GM21526 (cell line): ENCODE data around the gene HHATL.

Experiments used
- ATAC-seq: cut with Tn5 transposase; IDR thresholded peaks from one replicate; pipeline ENCODE4 v1.9.1; 2021; ENCODE audit warnings: moderate library complexity; ENCODE audit not compliant: unreplicated experiment, low FRiP score

HHATL gene

DNA sequence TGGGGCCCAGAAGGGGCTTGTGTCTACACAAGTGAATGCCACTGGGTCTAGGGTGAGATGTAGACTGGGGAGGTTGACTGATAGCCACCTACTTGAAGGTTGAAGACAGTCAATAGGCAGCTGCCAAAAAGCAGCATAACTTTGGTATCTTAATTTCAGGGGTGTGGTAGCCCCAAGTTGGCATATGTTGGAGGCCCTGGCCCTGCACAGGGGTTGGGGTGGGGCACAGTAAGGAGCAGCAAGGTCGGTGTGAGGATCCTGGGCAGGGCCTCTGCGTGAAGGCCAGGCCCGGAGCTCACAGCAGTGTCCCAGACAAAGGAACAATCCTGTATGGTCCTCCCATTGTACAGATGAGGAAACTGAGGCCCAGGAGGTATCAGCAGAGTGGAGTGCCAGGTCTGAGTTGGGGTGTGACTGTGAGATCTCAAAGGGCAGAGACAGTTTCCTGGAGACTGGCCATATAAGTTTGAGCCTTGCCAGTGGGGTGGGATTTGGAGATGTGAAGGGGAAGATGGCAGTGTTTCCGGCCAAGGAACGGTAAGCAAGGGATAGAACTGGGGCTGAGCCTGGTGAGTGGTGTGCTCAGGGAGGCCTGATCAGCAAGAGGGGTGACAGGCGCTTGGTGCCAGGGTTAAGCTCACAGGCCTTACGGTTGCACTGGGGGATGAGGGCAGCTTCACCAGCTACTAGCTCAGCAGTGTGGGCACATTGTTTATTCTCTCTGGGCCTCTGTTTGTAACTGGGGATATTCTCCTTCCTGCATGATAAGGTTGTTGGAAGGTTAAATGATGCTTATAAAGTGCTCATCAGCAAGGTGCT, 15.6 kb downstream of the HHATL start:
- ATAC-seq = no peak

DNA sequence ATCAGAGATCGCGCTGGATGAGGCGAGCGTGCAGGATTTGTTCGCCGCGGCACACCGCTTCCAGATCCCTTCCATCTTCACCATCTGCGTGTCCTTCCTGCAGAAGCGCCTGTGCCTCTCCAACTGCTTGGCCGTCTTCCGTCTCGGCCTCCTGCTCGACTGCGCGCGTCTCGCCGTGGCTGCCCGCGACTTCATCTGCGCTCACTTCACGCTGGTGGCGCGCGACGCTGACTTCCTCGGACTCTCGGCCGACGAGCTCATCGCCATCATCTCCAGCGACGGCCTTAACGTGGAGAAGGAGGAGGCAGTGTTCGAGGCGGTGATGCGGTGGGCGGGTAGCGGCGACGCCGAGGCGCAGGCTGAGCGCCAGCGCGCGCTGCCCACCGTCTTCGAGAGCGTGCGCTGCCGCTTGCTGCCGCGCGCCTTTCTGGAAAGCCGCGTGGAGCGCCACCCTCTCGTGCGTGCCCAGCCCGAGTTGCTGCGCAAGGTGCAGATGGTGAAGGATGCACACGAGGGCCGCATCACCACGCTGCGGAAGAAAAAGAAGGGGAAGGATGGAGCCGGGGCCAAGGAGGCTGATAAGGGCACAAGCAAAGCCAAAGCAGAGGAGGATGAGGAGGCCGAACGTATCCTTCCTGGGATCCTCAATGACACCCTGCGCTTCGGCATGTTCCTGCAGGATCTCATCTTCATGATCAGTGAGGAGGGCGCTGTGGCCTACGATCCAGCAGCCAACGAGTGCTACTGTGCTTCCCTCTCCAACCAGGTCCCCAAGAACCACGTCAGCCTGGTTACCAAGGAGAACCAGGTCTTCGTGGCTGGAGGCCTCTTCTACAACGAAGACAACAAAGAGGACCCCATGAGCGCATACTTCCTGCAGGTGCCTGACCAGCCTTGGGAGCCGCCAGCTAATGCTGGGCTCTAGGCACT, 16.4 kb downstream of the HHATL start:
- no peak for ATAC-seq

DNA sequence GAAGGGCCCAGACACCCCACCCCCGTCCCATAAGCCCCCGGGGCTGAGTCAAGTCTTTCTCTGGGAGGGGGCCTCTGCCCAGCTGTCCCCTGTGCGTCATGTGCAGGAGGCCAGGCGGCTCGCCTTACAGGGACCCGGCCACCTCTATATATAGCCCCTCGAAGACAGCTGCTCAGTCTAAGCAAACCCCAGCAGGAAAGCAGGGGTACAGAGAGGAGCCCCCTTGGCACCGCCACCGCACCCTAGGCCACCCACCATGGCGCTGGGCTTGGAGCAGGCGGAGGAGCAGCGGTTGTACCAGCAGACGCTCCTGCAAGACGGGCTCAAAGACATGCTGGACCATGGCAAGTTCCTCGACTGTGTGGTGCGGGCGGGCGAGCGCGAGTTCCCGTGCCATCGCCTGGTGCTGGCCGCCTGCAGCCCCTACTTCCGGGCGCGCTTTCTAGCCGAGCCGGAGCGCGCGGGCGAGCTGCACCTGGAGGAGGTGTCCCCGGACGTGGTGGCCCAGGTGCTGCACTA, 17.2 kb downstream of the HHATL start, which contains the start of gene KLHL40:
TSS of gene KLHL40 (plus strand) at position 175 of the 519 bp plus-strand sequence. CDS start at position 257, 82 bp downstream.
- ATAC-seq = no peak

DNA sequence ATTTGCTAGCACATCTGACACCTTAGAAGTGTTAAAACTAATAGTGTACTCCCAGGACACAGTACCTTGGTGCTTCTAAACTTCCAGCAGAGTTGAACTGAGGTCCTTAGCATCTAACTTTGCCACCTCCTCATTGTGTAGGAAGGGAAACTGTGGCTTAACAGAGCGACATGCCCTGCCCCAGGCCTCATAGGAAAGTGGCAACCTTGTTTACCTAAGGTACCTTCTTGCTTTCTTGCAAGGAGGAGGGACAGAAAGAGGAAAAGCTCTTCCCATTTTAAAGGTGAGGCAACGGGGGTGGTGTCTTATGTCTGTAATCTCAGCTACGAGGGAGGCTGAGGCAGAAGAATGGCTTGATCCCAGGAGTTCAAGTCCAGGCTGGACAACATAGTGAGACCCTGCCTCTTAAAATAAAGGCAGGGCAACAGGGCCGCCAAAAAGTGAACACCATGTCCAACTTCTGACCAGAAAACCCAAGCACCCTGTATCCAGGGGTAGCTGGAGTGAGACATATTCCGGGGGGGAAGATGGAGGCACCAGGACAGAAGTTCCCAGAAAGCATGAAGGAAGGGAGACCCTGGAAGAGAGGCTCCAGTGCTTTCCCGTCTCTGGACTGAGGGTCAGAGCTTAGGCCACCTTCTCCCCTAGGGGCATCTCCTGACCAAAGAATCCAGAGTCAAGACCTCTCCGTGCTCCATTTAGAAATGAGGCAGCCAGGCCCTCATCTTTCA, 17.8 kb downstream of the HHATL start:
- ATAC-seq = no peak

DNA sequence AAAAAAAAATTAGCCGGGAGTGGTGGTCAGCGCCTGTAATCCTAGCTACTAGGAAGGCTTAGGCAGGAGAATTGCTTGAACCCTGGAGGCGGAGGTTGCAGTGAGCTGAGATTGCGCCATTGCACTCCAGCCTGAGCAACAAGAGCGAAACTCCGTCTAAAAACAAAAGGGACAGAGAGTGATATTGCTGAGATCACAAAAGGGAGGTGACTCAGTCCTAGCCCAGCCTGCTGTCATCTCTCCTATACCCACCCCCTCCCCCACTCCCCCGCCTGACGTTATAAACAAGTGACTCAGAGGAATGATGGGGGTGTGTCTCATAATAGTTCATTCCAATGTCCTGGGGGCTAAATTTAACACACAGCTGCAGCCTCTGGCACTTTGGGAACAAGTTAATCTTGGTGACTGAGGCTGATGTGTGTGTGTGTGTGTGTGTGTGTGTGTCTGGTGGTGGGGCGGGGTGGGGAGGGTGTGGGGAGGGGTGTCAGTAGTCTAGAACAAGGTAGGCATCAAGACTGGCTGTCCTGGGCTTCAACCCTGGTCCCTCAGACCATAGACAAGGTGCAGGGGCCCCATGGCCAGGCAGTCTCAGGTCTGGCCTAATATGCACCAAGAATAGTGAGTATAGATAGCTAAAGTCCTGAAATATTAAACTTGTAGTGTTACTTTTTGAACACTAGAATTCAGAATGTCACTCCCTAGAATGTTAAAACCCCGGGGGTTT, 18.6 kb downstream of the HHATL start:
- no peak for ATAC-seq

DNA sequence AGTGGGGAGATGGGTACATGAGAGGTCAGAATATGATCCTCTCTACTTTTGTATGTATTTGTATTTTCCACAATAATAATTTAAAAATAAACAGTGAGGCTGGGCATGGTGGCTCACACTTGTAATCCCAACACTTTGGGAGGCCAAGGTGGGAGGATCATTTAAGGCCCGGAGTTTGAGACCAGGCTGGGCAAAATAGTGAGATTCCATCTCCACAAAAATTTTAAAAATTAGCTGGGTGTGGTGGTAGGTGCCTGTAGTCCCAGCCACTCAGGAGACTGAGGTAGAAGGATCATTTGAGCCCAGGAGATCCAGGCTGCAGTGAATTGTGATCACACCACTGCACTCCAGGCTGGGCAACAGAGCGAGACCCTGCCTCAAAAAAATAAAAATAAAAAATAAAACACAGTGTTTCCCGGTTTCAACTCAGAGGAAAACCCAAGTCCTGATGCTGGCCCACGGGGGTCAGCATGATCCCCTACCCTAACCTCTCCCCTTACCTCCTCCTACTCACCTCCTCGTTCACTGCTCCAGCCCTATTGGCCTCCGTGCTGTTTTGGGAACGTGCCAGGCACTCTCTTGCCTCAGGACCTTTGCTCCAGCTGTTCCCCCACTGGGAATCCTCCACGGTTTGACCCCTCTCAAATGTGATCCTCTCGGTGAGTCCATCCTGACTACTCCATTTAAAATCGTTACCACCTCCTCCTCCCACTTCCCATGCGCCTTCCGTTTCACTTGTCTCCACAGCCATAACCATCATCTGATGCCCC, 20.1 kb downstream of the HHATL start:
- ATAC-seq = no peak

DNA sequence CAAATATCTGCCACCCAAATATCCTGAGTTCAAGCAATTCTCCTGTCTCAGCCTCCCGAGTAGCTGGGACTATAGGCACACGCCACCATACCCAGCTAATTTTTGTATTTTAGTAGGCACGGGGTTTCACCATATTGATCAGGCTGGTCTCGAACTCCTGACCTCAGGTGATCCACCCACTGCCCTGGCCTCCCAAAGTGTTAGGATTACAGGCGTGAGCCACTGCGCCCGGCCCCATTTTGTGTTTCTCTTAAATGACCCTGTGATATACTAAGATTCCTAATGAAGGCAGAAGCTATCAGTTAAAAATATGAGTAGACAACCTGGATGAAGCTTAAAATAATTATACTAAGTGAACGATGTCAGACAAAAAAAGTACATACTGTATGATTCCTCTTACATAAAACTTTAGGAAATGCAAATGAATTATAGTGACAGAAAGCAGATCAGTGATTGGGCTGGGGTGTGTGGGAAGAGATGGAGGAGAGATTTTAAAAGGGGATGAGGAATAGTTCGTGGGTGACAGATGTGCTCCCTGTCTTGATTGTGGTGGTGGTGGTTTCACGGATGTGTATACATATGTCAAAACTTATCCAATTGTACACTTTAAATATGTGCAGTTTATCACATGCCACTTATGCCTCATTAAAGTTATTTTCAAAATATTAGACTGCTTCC, 21.1 kb downstream of the HHATL start:
- no peak for ATAC-seq

DNA sequence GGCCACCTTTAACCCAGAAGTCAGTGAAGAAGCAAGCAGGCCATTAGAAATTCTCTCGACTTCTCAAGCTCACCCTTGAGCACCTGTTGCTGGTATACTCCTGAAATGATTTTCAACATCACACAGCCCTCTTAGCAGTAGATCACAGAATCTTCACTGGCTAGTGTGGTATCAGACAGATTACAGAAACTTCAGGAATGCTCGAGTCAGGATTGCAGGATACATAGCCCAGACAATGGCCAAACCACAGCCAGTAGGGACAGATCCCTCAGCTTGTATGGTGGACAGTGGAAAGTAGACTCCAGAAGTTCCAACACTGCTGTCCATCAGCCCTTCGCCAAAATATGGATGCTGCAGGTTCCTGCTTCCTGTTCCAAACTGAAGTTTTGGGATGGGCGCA, 21.8 kb downstream of the HHATL start:
- ATAC-seq = no peak

DNA sequence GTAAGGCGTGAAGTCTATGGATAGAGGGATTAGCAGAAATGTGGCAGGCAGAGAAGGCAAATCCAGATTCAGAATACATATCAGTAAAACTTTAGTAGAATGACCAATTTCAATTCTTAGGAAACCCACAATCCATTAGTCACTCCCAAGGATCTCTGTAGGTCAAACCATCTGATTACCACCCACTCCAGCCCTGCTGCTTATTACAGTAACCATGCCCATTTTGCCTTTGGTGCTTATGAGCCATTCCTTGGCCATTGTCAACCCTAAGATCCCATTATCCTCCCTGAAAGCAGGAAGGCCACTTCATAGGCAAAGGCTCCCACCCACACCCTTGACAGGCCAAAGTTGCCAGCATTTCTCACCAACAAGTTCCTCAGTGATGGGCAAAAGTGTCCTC, 22.3 kb downstream of the HHATL start:
- no peak for ATAC-seq

DNA sequence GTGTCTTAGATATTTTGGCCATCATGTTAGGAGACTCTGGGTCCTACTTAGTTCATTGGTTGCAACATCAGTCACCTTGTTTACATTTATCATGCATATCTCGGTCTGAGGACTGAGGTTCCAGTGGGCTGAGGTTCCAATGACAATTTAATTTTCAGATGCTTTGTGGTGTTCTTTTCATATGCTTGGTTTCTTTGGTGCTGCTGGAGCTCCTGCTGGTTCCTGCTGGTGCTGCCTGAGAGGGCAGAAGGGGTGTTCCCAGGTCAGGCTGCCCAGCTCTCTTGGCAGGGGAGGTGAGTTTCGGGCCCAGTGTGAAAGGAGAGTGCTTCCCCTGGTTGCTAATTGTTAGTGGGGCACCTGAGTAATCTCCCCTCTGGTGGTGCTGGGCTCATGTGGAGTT, 24.2 kb downstream of the HHATL start:
- no peak for ATAC-seq

DNA sequence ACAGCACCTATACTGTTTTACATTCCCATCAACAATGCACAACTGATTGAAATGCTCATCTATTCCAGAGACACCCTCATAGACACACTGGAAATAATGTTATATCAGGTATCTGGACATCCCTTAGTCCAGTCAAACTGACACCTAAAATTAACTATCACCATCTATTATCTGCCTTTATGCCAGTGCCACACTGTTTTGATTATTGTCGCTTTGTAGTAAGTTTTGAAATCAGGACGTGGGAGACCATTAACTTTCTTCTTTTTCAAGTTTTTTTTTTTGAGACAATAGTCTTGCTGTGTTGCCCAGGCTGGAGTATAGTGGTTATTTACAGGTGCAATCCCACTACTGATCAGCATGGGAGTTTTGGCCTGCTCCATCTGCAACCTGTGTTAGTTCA, 26.7 kb downstream of the HHATL start:
- ATAC-seq = no peak

DNA sequence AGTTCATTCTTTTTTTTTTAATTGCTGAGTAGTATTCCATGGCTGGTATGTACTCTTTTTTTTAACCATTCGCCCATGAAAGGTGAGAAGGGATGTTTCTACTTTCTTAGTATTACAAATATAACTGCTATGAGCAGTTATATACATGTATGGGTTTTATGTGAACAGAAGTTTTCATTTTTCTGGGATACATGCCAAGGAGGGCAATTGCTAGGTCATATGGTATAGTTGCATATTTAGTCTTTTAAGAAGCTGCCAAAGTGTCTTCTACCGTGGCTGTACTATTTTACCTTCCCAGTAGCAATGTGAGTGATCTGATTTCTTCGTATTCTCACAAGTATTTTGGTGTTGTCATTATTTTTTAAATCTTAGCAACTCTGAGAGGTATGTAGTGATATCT, 28.5 kb downstream of the HHATL start:
- no peak for ATAC-seq

DNA sequence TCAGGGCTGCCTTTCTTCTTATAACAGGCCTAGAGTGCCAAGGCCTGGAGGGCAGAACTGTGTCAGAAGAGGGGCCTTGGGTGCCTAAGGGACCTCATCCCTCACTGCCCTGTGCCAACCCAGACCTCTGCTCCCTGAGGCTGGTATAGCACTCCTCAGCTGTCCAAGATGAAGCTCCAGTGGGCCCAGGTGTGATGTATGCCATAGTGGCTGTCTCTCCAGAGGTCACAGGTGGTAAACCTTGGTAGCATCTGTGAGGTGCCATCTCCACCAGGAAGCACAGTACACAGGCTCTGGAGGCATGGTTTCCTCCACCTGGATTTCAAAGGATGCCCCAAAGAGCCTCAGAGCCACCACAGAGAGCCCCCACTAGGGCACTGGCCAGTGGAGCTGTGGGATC, 29.5 kb downstream of the HHATL start:
- ATAC-seq = no peak

DNA sequence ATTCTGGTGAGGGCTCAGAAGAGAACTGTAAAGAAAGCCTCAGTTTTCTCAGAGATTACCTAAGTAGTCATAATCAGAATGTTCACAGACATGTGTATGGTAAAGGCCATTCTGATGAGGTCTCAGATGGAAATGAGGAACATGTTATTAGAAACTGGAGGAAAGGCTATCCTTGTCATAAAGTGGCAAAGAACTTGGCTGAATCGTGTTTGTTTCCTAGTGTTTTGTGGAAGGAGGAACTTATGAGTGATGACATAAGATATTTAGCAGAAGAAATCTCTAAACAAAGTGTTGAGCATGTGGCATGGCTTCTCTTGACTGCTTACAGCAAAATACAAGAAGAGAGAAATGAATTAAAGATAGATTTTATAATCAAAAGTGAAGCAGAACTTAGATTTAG, 30.1 kb downstream of the HHATL start:
- no peak for ATAC-seq

DNA sequence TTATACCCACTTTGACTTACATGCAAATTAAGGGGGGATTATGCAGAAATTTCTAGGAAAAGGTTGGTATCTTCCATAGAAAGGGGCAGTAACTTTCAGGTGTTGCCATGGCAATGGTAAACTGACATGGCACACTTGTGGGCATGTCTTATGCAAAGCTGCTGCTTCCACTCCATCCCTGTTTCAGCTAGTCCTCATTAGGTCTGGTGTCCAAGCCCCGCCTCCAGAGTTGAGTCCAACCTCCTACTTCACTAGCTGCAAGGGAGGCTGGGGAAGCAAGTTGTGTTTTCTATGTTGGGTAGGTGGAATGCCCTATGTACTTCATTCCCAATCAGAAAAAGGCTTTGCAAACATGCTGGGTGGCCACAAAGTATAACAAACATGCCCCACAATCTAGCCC, 31.9 kb downstream of the HHATL start:
- ATAC-seq = no peak

DNA sequence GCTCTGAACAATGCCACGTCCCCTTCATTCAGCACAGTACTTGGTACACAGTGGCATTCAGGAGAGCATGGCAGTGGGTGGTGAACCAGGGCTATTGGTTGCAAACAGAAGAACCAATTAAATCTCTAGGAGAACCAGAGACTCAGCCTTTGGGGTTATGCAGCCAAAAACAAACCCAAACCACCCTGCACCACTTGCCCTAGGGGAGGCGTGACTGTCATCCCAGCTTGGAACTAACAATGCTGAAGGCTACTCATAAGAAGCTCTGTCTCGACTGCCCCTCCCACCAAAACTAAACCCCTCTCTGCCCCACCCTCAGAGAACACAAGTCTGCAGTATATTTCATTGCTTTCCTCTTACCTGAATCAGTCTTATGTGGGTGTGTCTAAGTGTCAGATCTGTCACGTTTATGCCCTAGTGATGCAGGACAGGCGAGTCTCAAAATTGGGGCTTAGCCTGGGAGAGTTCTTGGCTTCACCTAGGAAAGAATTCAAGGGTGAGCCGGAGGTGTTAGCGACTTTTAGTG, 32.5 kb downstream of the HHATL start:
- no peak for ATAC-seq

DNA sequence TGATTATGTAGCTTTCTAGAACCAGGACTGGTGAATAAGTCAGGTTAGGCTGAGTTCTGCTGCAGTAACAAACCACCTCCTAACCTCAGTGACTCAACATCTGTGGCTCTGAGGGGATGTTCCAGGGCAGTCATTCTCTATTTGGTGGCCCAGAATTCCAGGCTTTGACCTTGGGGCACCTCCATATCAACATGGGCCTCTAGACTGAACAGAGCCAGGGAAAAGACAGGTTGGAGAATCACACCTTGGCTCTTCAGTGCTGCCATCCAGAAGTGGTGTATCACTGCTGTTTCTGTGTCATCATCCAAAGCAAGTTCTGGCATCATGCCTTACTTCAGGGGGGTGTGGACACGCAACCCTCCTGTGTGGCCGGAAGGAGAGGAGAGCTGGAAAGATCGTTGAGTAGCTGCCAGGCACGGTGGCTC, 33.8 kb downstream of the HHATL start:
- ATAC-seq = no peak

DNA sequence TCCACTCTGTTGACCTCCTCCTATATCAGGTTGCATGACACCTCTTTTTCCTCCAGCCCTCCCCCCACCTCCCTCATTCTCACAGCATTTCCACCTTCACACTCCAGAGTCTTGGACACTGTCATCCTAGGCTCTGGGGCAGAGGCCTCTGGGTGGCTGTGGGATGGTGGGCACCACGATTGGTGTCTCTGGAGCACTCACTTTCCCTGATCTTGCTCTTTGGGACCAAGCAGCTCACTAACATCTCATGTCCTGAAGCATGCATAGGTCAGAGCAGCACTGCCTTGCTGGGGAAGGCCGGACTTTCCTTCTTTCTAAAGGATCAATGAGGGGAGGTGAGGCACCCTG, 34.2 kb downstream of the HHATL start:
- no peak for ATAC-seq
